Fibroblast of peridontal ligament (primary cell): ENCODE data around the gene SYT7.

Experiments used
- DNase-seq: peaks from one replicate; pipeline ENCODE4 v3.0.0-alpha.2; 2010; ENCODE audit errors: extremely low read depth

The SYT7 gene

GRCh38 chr11:61553373-61554171, 27.3 kb downstream of the SYT7 start:
- no peak for DNase-seq

- no peak for DNase-seq
Measured at GRCh38 chr11:61552108-61552635, 28.7 kb downstream of the SYT7 start.

DNA sequence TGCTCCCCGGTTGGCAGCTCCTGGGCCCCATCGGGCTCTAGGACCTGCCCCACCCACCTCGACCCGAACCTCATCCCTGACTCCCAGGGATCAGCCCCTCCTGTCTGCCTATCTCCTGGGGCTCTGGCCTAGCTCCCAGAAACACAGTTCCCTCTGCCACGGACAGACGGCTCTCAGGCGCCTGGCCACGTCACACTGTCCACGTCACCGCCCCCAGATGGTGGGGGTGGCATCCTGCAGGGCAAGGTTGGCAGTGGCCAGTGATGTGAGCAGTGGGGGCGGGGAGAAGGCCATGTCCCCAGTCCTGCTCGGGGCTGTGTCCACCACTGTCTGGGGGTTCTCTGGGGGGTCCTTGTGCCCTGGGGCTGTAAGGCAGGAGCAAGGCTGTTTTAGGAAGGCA, 29.2 kb downstream of the SYT7 start:
- DNase-seq = no peak

GRCh38 chr11:61550665-61551227, 30.1 kb downstream of the SYT7 start:
- no peak for DNase-seq

- no peak for DNase-seq
Measured at GRCh38 chr11:61549662-61550568, 31.0 kb downstream of the SYT7 start.

GRCh38 chr11:61549177-61549576, 31.7 kb downstream of the SYT7 start:
- DNase-seq = no peak

- no peak for DNase-seq
Measured at GRCh38 chr11:61547246-61547645, 33.6 kb downstream of the SYT7 start.

DNA sequence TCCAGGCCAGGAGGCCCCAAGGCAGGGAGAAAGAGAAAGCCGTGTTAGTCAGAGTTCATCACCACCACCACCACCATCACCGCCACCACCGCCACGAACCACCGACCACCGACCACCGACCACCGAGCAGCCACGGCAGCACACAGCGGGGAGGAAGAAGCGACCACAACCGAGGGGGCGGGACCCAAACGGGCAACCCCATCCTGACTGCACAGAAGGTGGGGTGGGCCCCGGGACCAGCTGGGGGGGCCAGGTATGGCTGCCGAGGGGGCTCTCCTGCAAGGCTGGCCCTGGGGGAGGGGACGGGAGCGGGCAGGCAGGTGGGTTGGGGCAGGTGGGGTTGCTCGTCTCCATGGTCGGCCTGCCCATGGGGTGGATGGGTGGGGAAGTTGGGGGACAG, 34.2 kb downstream of the SYT7 start:
- DNase-seq = no peak

DNA sequence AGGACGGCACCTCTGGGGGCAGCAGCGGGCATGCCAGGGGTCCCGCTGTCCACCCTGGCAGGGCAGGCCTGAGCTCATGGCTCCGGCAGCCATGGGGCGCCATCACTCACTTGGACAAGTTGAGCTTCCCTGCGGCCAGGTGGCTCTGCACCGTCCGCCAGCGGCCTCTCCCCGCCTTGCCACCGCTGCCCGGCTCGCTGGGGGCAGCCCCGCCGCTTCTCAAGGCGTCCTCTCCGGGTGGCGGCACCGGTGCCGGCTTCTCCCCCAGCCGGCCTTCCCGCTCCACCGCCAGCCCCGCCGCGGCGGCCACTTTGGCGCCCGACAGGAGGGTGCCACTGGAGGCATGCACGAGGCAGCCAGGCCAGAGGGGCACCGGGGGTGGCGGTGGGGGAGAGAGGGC, 35.0 kb downstream of the SYT7 start:
- DNase-seq = no peak

DNA sequence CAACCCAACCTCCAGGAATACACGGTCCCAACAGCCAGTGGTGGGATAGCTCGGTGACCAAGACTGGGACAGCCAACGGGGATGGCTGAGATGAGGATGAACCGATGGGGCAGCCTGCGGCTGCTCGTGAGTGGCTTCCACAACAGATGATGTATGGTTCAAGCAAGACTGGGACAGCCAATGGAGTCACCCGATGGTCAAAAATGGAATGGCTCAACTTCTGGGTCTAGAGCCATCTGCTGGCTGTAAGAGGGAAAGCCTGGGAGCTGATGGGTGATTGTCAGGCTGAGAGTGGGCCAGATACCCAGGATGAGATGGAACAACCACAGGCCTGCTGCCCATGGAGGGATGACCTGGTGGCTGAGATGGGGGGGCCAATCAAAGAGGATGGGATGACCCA, 35.5 kb downstream of the SYT7 start:
- no peak for DNase-seq

DNA sequence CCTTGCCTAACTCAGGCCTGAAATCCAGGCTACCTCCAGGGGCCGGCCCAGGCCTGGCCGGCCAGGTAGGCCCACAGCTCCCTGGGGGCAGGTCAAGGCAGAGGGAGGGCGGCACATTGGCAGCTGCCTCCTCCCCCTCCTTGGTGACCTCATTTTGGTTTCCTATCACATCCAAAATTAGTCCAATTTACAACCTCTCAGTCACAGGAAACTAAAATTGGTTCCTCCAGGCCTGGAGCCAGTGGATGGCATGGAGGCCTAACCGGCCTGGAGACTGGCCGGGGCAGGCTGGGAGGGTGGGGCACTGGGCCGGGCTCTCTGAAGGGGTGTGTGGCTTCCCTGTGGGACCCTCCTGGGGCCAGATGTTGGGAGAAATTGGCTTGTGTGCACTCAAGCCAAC, 36.4 kb downstream of the SYT7 start:
- DNase-seq = no peak

DNA sequence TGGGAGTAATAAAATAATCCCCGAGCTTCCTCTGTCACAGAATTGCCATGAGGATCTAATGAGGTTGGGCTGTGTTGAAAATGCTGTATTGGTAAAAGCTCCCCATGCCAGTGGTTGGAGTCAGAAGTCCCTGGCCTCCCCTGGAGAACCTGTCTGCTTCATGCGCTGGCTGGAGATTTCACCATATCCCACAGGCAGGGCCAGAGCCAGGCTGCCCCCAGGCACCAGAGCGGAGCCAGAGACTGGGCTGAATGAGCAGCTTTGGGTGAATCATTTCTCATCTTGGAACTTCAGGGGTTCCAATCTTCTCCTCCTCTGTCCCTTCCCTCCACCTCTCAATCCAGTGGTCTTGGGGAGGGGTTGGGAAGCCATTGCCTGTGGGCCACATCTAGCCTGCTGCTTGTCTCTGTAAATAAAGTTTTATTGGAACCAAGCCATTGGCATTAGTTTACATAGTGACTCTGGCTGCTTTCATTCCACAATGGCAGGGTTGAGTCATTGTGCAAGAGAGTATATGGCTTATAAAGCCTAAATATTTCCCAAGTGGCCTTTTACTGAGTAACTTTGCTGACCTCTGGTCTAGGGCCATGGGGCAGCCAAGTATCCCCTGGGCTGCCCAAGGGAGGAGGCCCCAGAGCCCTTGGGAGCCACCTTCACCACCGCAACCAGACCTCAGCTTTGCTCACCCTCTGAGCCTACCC, 37.1 kb downstream of the SYT7 start:
- DNase-seq = peak; percentile 76

DNA sequence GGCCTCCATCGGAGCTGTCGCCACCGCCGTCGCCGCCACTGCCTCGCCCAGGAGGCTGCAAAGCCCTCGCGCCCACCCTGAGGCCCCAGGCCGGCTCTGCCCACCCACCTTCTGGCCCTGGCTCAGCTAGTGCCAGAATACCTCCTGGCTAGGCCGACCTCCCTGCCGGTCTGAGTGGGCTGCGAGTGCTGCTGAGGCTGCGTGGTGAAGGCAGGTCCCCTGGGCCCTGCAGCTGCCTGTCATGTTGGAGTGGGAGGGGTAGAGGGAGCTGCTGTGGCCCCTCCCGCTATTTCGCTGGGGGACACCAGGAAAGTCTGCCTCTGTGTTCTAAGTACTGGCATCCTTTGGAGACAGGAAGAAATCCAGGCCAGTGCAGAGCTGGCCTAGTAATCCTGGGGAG, 38.2 kb downstream of the SYT7 start:
- DNase-seq = no peak

GRCh38 chr11:61542024-61542461, 38.8 kb downstream of the SYT7 start:
- DNase-seq = no peak

DNA sequence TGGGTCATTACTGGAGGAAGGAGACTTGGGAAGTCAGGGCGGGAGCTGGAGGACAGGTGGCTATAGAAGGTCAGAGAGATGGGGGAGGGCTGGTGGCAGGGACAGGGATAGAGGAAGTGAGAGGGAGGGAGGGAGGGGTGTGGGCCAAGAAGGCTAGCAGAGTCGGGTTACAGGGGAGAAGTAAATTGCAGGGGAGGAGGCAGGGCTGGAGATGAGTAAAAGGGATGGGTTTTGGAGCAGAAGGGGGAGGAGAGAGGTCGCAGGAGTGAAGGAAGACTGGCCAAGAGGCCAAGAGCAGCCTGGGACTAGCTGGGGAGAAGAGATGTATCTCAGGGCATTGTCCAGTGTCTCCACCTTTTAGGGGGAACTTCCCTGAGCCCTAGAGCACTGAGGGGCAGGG, 39.3 kb downstream of the SYT7 start:
- DNase-seq = peak; percentile 59

GRCh38 chr11:61540528-61540927, 40.3 kb downstream of the SYT7 start:
- DNase-seq = no peak

DNA sequence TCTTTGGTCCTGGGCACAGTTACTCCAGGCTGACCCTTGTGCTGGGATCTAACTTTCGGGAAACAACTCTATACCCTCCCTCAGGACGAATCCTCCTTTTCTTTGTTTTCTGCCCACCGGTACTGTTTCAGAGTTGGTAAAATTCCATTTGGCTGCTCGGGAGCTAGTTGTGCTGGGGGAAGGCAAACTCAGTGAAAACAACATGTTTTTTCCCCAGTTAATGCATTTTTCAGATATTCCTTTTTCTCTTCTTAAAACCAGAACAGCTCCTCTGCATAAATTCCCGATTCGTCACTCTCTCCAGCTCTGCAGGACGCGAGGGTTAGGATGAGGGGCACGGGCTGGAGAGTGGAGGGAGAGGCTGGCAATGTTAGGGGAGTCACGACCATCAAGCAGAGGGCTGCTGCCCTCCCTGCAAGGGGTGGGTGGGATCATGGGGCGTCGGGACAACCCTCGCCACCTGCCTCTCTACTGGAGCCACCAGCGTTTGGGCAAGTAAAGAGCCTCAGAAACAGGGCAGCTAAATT, 41.0 kb downstream of the SYT7 start:
- DNase-seq = no peak

DNA sequence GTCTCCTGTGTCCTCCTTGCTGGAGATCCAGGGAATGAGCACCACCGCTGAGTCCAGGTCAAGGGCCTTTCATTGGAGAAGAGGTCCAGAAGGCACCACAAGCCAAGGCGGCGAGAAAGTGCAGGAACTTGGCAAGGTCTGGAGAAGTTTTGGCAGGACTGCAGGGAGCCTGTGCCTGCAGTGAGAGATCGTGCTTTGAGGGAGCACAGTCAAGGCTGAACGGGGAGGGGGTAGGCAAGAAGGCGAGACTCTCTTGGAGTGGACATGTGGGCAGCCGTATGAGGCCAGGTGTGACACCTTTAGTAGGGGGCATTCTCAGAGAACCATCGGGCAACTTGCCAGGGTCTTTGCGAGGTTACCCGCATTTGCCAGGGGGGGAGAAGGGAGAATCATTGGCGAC, 41.9 kb downstream of the SYT7 start:
- no peak for DNase-seq

DNA sequence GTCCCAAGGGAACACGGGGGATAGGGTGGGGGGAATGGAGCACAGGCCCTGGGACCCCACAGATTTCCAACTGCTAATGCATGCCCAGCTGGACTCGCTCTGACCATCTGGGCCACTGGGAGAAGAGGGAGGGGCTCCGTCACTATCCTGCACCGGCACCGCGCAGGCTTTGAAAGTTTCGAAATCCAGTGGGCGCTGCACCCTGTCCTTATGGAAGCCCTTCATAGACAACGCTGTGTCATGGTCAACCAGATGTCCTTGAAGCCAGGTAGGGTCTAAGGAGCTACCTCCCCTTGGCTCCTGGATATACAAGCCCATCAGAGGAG, 42.3 kb downstream of the SYT7 start:
- no peak for DNase-seq

- no peak for DNase-seq
Measured at GRCh38 chr11:61537326-61537725, 43.5 kb downstream of the SYT7 start.

DNA sequence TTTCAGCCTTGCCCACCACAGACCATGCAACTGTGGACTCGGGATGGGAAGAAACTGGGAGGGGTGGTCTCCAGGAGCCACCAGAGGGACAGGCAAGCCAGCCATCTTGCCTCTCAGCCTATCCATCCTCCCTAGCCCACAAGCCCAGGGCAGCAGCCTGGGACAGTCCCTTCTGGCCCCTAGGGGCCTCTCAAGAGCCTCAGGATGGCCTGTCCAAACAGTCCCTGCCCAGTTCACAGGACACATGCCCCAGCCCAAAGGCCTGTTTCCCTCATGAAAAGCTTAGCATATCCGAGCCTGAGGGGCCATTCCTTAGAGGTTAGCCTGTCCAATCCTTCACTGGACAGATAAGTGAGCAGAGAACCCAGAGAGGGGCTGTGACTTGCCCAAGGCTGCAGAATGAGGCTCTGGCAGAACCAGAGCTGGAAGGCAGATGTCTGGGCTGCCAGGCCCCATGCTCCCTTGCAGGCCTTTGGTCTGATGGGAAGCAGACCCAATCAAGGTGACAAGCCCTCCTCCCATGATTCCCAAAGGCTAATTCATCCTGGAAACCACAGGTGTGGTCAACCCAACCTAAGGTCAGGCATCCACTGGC, 44.1 kb downstream of the SYT7 start:
- DNase-seq = no peak
